B cell (primary cell): ENCODE data around the gene BSND.

Experiments
- EZH2 ChIP-seq: IDR thresholded peaks from 2 replicates; pipeline ENCODE4 v1.6.1; 2012; ENCODE audit warnings: borderline replicate concordance, low read depth, mild to moderate bottlenecking, moderate library complexity, low read length; ENCODE audit not compliant: insufficient read depth, poor library complexity, severe bottlenecking
- TF ChIP-seq, protein P1 (sequence below): fragments of 200-600 bp; IDR thresholded peaks from one replicate; pipeline ENCODE4 v1.8.0; 2022; ENCODE audit warnings: antibody characterized with exemption, mild to moderate bottlenecking

GRCh38 chr1:54989968-54990810, 8.5 kb upstream of the BSND start:
- TF ChIP-seq, protein P1, sequence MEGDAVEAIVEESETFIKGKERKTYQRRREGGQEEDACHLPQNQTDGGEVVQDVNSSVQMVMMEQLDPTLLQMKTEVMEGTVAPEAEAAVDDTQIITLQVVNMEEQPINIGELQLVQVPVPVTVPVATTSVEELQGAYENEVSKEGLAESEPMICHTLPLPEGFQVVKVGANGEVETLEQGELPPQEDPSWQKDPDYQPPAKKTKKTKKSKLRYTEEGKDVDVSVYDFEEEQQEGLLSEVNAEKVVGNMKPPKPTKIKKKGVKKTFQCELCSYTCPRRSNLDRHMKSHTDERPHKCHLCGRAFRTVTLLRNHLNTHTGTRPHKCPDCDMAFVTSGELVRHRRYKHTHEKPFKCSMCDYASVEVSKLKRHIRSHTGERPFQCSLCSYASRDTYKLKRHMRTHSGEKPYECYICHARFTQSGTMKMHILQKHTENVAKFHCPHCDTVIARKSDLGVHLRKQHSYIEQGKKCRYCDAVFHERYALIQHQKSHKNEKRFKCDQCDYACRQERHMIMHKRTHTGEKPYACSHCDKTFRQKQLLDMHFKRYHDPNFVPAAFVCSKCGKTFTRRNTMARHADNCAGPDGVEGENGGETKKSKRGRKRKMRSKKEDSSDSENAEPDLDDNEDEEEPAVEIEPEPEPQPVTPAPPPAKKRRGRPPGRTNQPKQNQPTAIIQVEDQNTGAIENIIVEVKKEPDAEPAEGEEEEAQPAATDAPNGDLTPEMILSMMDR = no peak
- no peak for TF ChIP-seq EZH2
